Activated CD4-positive, alpha-beta T cell treated with anti-CD3 and anti-CD28 coated beads, Interleukin-2, amount 10 ng/mL, durations not matched to agents 7 days and 5 days (primary cell): Measurements from ENCODE around the gene R3HDML. TPM values are rescaled to one million over a fixed set of nuclear protein-coding genes. Genes with fewer than 3 reads are reported as not detected.

Source experiments
- CTCF ChIA-PET: fragments of 350-600 bp; sonication (Branson Sonifier 250); formaldehyde crosslinking; loops from one replicate; lab custom pipeline; 2021; ENCODE audit warnings: antibody characterized with exemption; lab: Charles Lee
- POLR2A ChIA-PET: fragments of 350-600 bp; sonication (Branson Sonifier 250); formaldehyde crosslinking; loops from one replicate; lab custom pipeline; 2021; ENCODE audit warnings: antibody characterized with exemption; lab: Charles Lee
- DNase-seq: peaks from one replicate; pipeline ENCODE4 v3.0.0-alpha.2; 2020
- H3K27ac Mint-ChIP-seq: one replicate; pipeline ENCODE4 v1.8.0; 2021; ENCODE audit warnings: mild to moderate bottlenecking, moderate library complexity, mixed read lengths
- H3K27me3 Mint-ChIP-seq: one replicate; pipeline ENCODE4 v1.8.0; 2021; ENCODE audit warnings: mixed read lengths
- H3K36me3 Mint-ChIP-seq: one replicate; pipeline ENCODE4 v1.8.0; 2021; ENCODE audit warnings: low read depth, mixed read lengths
- H3K4me1 Mint-ChIP-seq: one replicate; pipeline ENCODE4 v1.8.0; 2021; ENCODE audit warnings: mixed read lengths
- H3K4me3 Mint-ChIP-seq: one replicate; pipeline ENCODE4 v1.8.0; 2021; ENCODE audit warnings: mild to moderate bottlenecking, moderate library complexity, mixed read lengths
- H3K9me3 Mint-ChIP-seq: one replicate; pipeline ENCODE4 v1.8.0; 2021; ENCODE audit warnings: mixed read lengths
- total RNA-seq, 2 experiments: library from RNA; stranded (reverse); gene quantifications; one replicate each; pipeline ENCODE4 v1.2.3, GENCODE V29; 2021

R3HDML gene
- total RNA-seq, 2 experiments from 2014 or later = not detected

GRCh38 chr20:44400671-44400969 lies 63.8 kb downstream of the R3HDML start:
- Mint-ChIP-seq H3K36me3 (no peaks in the 10 kb centered on the region), H3K4me1 (no peaks in the 10 kb centered on the region), H3K4me3 (no peak overlapping the region), H3K27ac (no peak overlapping the region), H3K27me3 (peaks cover 13% of the 10 kb centered on the region), H3K9me3 (peaks cover 4% of the 10 kb centered on the region)
- DNase-seq = no peak
- ChIA-PET CTCF (no interaction called here), POLR2A (no interaction called here)

Other genes starting within 250 kb of the R3HDML start
- gene JPH2, start 149.9 kb upstream of the R3HDML start, total RNA-seq = not detected
- gene OSER1, start 126.3 kb upstream of the R3HDML start, total RNA-seq = 10 to 100 TPM; 23.7 to 25.8 TPM
- not detected for gene GDAP1L1, start 89.7 kb upstream of the R3HDML start, total RNA-seq
- 1 to 10 TPM; 4.8 to 4.9 TPM for gene FITM2, start 25.8 kb upstream of the R3HDML start, total RNA-seq
- gene HNF4A, start 18.7 kb downstream of the R3HDML start, total RNA-seq = not detected
- gene TTPAL, start 138.8 kb downstream of the R3HDML start, total RNA-seq = 10 to 100 TPM; 17.1 to 19.5 TPM
- gene SERINC3, start 185.0 kb downstream of the R3HDML start, total RNA-seq = 10 to 100 TPM; 82.2 to 98.4 TPM
- 1 to 10 TPM; 3.3 to 5.1 TPM for gene PKIG, start 245.5 kb downstream of the R3HDML start, total RNA-seq